ENCODE measurements around the gene TNK1.

TNK1 gene

DNA sequence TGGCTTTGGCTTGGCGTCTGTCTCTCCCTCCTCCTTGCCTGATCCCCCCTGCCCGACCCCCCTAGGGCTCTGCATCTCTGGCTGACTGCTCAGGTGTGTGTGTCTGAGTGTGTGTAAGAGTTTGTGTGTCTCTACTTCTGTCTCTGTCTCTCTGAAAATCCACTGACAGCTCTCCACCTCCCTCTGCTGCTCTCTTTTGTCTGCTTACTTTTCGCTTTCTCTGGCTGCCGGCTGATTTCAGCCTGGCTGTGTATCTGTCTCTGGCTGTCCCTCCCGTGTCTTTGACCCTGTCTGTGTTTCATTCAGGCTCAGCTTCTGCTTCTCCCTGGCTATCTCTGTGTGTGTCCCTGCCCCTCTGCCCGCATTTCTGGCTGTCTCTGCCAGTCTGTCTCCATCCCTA is 35.4 kb downstream of the TNK1 start:
- peaks cover 0 to 40% (median 20%) of the 10 kb centered on the region in 3 donors for H3K36me3 ChIP-seq
- H3K4me3 ChIP-seq, result no peak overlapping the region
- TF ChIP-seq, protein P1, sequence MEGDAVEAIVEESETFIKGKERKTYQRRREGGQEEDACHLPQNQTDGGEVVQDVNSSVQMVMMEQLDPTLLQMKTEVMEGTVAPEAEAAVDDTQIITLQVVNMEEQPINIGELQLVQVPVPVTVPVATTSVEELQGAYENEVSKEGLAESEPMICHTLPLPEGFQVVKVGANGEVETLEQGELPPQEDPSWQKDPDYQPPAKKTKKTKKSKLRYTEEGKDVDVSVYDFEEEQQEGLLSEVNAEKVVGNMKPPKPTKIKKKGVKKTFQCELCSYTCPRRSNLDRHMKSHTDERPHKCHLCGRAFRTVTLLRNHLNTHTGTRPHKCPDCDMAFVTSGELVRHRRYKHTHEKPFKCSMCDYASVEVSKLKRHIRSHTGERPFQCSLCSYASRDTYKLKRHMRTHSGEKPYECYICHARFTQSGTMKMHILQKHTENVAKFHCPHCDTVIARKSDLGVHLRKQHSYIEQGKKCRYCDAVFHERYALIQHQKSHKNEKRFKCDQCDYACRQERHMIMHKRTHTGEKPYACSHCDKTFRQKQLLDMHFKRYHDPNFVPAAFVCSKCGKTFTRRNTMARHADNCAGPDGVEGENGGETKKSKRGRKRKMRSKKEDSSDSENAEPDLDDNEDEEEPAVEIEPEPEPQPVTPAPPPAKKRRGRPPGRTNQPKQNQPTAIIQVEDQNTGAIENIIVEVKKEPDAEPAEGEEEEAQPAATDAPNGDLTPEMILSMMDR (IDR thresholded peaks at IDR 0.05), result no peak
- no peaks in the 10 kb centered on the region for H3K4me1 ChIP-seq
- no peak overlapping the region for H3K27ac ChIP-seq
- DNase-seq, result no peak
- intact Hi-C loops (cut with DNase I; ENCODE audit: low total_unique reads), result no loop called here
- peaks cover 0 to 9% of the 10 kb centered on the region in 2 donors for H3K27me3 ChIP-seq
- H3K9me3 ChIP-seq, result no peaks in the 10 kb centered on the region

DNA sequence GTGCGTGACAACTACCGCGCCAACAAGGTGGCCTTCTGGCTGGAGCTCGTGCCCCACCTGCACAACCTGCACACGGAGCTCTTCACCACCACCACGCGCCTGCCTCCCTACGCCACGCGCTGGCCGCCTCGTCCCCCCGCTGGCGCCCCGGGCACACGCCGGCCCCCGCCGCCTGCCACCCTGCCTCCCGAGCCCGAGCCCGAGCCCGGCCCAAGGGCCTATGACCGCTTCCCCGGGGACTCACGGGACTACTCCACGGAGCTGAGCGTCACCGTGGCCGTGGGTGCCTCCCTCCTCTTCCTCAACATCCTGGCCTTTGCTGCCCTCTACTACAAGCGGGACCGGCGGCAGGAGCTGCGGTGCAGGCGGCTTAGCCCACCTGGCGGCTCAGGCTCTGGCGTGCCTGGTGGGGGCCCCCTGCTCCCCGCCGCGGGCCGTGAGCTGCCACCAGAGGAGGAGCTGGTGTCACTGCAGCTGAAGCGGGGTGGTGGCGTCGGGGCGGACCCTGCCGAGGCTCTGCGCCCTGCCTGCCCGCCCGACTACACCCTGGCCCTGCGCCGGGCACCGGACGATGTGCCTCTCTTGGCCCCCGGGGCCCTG is 36.3 kb downstream of the TNK1 start:
- no peaks in the 10 kb centered on the region for H3K4me1 ChIP-seq
- intact Hi-C loops (cut with DNase I; ENCODE audit: low total_unique reads), result no loop called here
- H3K9me3 ChIP-seq, result no peaks in the 10 kb centered on the region
- no peak overlapping the region for H3K4me3 ChIP-seq
- no peak for DNase-seq
- H3K27ac ChIP-seq, result no peak overlapping the region
- peaks cover 0 to 9% of the 10 kb centered on the region in 2 donors for H3K27me3 ChIP-seq
- peaks cover 0 to 40% (median 20%) of the 10 kb centered on the region in 3 donors for H3K36me3 ChIP-seq
- TF ChIP-seq, protein P1 (IDR thresholded peaks at IDR 0.05), result no peak

DNA sequence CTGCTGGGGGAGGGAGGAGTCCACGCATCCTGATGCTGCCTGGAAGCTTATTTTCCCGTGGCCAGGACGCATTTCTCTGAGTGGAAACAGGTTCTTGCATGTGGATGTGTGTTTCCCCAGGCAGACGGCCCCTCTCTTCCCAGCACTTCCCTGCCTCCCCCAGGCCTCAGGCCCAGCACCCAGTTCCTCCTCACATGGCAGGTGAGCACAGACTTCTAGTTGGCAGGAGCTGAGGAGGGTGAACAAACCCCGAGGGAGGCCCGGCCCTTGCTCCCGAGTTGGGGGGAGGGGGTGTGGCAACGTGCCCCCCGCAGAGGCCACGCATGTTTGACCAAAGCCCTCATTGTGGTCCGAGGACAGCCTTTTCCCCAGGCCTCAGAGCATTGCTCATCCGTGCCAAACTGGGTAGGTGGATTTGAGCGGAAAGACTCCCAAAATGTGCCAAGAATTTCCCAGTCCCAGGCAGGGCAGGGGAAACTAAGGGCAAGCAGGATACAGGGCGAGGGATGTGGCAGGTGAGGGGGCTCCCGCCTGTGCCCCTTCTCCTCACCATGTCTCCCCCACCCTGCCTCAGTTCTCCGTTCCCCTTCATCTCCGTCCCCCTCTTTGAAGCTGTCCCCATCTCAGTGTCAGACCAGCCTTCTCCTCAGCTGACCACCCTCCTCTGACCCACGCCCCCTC is 37.7 kb downstream of the TNK1 start:
- intact Hi-C loops (cut with DNase I; ENCODE audit: low total_unique reads), result no loop called here
- Histone ChIP-seq H3K4me3 (no peak overlapping the region), H3K27me3 (peaks cover 0 to 9% of the 10 kb centered on the region in 2 donors), H3K27ac (no peak overlapping the region), H3K36me3 (peaks cover 0 to 40% (median 20%) of the 10 kb centered on the region in 3 donors), H3K9me3 (no peaks in the 10 kb centered on the region), H3K4me1 (no peaks in the 10 kb centered on the region)
- TF ChIP-seq, protein P1 (IDR thresholded peaks at IDR 0.05), result no peak
- no peak for DNase-seq

DNA sequence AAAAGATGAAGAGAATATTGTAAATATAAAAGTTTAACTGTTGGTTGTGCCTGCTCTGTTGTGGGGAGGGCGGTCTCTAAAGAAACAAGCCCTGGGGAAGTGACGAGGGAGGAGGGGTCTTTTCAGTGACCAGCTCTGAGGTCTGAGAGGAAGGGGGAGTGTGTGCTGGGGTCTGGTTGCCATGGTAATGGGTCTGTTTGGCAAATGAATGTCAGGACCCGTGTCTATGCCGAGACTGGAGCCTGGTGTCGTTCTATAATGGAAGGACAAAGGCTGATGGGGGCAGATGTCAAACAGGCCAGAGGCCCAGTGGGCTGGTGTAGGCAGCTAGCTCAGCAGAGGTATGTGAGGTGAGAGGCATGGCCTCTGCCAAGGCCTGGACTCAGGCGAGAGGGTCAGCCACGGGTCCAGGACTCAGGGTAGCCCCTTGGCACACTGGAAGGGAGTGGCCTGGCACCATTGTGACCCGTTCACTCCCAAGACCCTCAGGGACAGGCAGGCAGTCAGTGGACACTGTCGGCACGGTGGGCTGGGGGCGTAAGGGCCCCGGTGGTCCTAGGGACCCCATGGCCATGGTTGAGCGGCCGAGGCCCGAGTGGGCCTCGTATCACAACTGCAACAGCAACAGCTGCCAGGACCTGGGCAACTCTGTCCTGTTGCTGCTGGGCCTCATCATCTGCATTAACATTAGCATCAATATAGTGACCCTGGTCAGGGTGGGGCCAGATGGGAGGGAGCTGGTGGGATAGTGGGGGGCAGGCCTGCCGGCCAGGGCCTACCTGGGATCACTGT is 39.1 kb downstream of the TNK1 start, which contains the start of gene SPEM1:
Gene SPEM1 (plus strand): TSS at position 506 of the 792 bp plus-strand sequence. CDS start 61 bp downstream, at position 567.
- TF ChIP-seq, protein P1 (IDR thresholded peaks at IDR 0.05), result no peak
- intact Hi-C loops (cut with DNase I; ENCODE audit: low total_unique reads), result no loop called here
- Histone ChIP-seq H3K9me3 (no peaks in the 10 kb centered on the region), H3K36me3 (peaks cover 0 to 31% (median 16%) of the 10 kb centered on the region in 3 donors), H3K4me3 (no peak within 1 kb of the TSS), H3K27me3 (peaks cover 0 to 9% of the 10 kb centered on the region in 2 donors), H3K4me1 (no peaks in the 10 kb centered on the region), H3K27ac (no peak within 1 kb of the TSS)
- no peak for DNase-seq

DNA sequence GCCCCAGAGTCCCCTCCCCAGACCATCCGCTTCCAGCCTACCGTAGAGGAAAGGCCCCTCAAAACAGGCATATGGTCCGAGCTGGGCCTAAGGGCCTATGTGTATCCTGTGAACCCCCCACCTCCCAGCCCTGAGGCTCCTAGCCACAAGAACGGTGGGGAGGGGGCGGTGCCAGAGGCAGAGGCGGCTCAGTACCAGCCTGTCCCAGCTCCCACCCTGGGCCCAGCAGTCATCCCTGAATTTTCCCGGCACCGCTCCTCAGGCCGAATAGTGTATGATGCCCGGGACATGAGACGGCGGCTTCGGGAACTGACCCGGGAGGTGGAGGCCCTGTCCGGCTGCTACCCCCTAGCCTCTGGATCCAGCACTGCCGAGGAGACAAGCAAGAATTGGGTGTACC is 40.3 kb downstream of the TNK1 start:
- Histone ChIP-seq H3K9me3 (no peaks in the 10 kb centered on the region), H3K4me1 (no peaks in the 10 kb centered on the region), H3K27me3 (peaks cover 0 to 9% of the 10 kb centered on the region in 2 donors), H3K27ac (no peak overlapping the region), H3K4me3 (no peak overlapping the region), H3K36me3 (peaks cover 0 to 19% (median 13%) of the 10 kb centered on the region in 3 donors)
- TF ChIP-seq, protein P1 (IDR thresholded peaks at IDR 0.05), result no peak
- intact Hi-C loops (cut with DNase I; ENCODE audit: low total_unique reads), result no loop called here
- DNase-seq, result no peak
